ENCODE results near the gene CIAPIN1. TPM values are rescaled to one million over a fixed set of nuclear protein-coding genes. Genes with fewer than 3 reads are reported as not detected.

Gene CIAPIN1
- 10 to 100 TPM; 32.2 to 40.0 (median 35.7) TPM for total RNA-seq

DNA sequence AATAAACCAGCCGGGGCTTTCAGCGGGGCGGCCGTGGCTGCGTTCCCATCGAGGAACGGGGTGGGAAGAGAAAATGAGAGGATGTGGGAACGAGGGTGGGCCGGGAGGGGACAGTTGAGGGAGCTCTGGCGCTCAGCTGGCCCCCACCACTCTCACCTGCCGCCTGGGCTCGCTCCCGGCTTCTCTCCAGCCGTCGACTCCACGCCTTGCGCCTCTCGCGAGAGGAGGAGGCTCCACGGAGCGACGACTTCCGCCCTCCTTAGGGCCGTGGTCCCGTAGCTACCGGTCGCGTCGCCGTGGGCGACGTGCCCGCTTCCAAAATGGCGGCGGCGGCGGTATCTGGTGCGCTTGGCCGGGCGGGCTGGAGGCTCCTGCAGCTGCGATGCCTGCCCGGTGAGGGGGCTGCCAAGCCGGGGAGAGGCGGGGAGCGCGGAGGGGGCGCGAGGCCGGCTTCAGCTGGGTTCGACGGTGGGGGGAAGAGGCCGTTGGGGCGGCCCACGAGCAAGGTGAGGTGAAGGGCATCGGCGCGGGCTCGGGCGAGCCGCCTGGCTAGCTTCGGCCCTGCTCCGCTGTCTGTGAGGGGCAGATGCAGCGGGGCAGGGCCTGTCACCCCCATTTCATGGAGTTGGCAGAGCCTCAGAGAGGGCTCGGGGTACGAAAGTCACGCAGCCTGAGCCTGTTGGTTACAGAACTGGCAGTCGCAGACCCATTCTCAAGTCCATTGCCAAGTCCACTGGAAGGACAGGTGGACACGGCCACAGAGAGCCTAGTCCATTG is at the start of gene CIAPIN1, which contains the start of gene COQ9:
CIAPIN1 (minus strand) TSS at position 200 of the 777 bp plus-strand sequence. CDS start 6,457 bp downstream, outside the sequence.
COQ9 (plus strand) TSS at position 294 of the 777 bp plus-strand sequence; CDS start at position 321, 27 bp downstream.
- DNase-seq (ENCODE audit: low spot score in 2 of 2): peak; percentile 96
- WGBS: under 1% methylated on average over 34 of the region's 68 CpGs
- TF ChIP-seq, protein P1, sequence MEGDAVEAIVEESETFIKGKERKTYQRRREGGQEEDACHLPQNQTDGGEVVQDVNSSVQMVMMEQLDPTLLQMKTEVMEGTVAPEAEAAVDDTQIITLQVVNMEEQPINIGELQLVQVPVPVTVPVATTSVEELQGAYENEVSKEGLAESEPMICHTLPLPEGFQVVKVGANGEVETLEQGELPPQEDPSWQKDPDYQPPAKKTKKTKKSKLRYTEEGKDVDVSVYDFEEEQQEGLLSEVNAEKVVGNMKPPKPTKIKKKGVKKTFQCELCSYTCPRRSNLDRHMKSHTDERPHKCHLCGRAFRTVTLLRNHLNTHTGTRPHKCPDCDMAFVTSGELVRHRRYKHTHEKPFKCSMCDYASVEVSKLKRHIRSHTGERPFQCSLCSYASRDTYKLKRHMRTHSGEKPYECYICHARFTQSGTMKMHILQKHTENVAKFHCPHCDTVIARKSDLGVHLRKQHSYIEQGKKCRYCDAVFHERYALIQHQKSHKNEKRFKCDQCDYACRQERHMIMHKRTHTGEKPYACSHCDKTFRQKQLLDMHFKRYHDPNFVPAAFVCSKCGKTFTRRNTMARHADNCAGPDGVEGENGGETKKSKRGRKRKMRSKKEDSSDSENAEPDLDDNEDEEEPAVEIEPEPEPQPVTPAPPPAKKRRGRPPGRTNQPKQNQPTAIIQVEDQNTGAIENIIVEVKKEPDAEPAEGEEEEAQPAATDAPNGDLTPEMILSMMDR (IDR thresholded peaks at IDR 0.05): no peak
- TF ChIP-seq EP300 (IDR thresholded peaks at IDR 0.05): no peak
- peak; percentile 64 to 87 for TF ChIP-seq POLR2A (IDR thresholded peaks at IDR 0.05)
- TF ChIP-seq POLR2AphosphoS5 (IDR thresholded peaks at IDR 0.05): peak; percentile 3 to 92 (median 79)
- peaks cover 11% of the 10 kb centered on the region for H3K36me3 ChIP-seq
- H3K27ac ChIP-seq: peak within 1 kb of the TSS; percentile 92
- peaks cover 38% of the 10 kb centered on the region for H3K4me1 ChIP-seq
- H3K27me3 ChIP-seq: no peaks in the 10 kb centered on the region
- H3K4me3 ChIP-seq: peak within 1 kb of the TSS; percentile 96
- no peaks in the 10 kb centered on the region for H3K9me3 ChIP-seq

DNA sequence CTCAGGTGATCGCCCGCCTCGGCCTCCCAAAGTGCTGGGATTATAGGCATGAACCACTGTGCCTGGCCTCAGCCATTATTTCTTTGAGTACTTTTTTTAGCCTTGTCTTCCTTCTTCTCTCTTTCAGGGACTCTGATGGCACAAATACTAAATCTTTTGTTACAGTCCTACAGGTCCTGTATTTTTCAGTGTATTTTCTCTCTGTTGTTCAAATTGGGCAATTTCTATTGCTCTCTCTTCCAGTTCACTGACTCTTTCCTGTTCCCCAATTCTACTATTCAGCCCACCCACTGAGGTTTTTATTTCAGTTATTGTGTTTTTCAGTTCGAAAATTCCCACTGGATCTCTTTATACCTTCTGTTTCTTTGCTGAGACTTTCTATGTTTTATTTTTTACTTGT is 46.6 kb upstream of the CIAPIN1 start:
- Histone ChIP-seq H3K27me3 (no peaks in the 10 kb centered on the region), H3K4me1 (no peaks in the 10 kb centered on the region), H3K9me3 (no peaks in the 10 kb centered on the region), H3K4me3 (no peak overlapping the region), H3K36me3 (no peaks in the 10 kb centered on the region), H3K27ac (no peak overlapping the region)
- WGBS: 96% methylated on average over 4 of the region's 4 CpGs
- no peak for DNase-seq (ENCODE audit: low spot score in 2 of 2)
- TF ChIP-seq POLR2A (IDR thresholded peaks at IDR 0.05): no peak
- TF ChIP-seq, protein P1 (IDR thresholded peaks at IDR 0.05): no peak
- no peak for TF ChIP-seq EP300 (IDR thresholded peaks at IDR 0.05)
- no peak for TF ChIP-seq POLR2AphosphoS5 (IDR thresholded peaks at IDR 0.05)

DNA sequence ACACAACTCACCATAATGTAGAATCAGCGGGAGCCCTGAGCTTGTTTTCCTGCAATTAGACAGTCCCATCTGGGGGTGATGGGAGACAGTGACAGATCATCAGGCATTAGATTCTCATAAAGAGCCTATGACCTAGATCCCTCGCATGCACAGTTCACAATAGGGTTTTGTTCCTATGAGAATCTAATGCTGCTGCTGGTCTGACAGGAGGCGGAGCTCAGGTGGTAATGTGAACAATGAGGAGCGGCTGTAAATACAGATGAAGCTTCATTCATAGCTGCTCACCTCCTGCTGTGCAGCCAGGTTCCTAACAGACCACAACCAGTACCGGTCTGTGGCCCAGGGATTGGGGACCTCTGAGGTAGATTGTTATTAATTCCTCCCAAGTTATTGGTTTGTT is 42.0 kb upstream of the CIAPIN1 start:
- H3K27ac ChIP-seq: no peak overlapping the region
- peaks cover 31% of the 10 kb centered on the region for H3K4me1 ChIP-seq
- H3K27me3 ChIP-seq: no peaks in the 10 kb centered on the region
- no peak overlapping the region for H3K4me3 ChIP-seq
- 88% methylated on average over 5 of the region's 5 CpGs for WGBS
- H3K36me3 ChIP-seq: no peaks in the 10 kb centered on the region
- TF ChIP-seq, protein P1 (IDR thresholded peaks at IDR 0.05): no peak
- TF ChIP-seq EP300 (IDR thresholded peaks at IDR 0.05) (no peak), POLR2A (IDR thresholded peaks at IDR 0.05) (no peak), POLR2AphosphoS5 (IDR thresholded peaks at IDR 0.05) (no peak)
- DNase-seq (ENCODE audit: low spot score in 2 of 2): peak in 1 of 2 donors; percentile 19
- H3K9me3 ChIP-seq: no peaks in the 10 kb centered on the region

DNA sequence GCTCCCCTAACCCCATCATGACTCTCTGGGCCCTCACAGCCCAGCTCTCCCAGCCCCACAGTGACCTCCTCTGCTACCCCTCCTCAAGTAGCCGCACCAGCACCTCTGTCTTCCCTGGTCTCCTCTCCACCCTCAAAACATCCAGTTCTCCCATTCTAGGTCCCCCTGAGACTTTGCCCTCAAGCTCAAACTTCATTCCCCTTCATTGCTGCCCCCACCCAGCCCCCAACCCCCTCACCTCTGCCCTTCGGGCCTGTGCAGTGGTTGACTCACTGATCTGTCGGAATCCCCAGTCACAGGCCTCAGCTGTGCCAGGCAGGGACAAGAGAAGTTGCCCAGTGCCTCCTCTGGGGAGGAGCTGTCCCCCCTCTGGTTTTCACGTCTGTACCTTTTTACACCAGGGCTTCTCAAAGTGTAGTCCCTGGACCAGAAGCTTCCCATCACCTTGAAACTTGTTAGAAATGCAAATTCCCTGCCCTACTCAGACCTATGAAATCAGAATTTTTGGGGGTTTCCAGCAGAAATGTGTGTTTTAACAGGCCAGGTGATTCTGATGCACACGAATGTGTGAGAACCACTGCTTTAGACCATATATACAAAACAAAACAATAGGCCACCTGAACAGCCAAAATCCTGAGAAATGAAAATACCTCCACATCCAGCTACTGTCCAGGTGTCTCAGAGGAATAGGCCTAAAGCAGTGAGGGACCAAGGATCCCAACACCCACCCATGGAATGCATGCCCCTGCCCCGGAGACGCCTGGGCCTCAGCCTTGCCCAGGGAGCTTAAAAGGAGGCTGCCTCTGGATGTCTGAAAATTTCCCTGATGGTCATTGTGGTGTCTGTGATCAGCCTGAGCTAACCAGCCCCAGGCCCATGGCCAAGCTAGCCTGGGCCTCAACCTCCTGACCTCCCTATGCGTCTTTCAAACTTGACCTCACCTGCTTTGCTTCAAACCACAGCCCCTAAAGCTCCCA is 40.0 kb upstream of the CIAPIN1 start:
- Histone ChIP-seq H3K27ac (peak overlapping the region; percentile 89), H3K4me3 (peak overlapping the region; percentile 82), H3K9me3 (no peaks in the 10 kb centered on the region), H3K36me3 (no peaks in the 10 kb centered on the region), H3K27me3 (no peaks in the 10 kb centered on the region), H3K4me1 (peaks cover 41% of the 10 kb centered on the region)
- whole genome bisulfite sequencing: 78% methylated on average over 8 of the region's 8 CpGs
- no peak for TF ChIP-seq POLR2AphosphoS5 (IDR thresholded peaks at IDR 0.05)
- no peak for TF ChIP-seq EP300 (IDR thresholded peaks at IDR 0.05)
- no peak for TF ChIP-seq POLR2A (IDR thresholded peaks at IDR 0.05)
- TF ChIP-seq, protein P1 (IDR thresholded peaks at IDR 0.05): no peak
- peak in 1 of 2 donors; percentile 62 for DNase-seq (ENCODE audit: low spot score in 2 of 2)

Measured in suprapubic skin (tissue), 4 donors.